K562 (cell line): ENCODE measurements around the gene DAAM1. TPM values are rescaled to one million over a fixed set of nuclear protein-coding genes. Genes with fewer than 3 reads are reported as not detected.

Experiments used
- BHLHE40 ChIP-seq: IDR thresholded peaks from 2 replicates; pipeline ENCODE4 v1.6.1; 2011; ENCODE audit warnings: low read length, improper control_type of control experiment
- CBX8 ChIP-seq: fragments of 200-600 bp; sonication (generic); IDR thresholded peaks from 2 replicates; pipeline ENCODE4 v1.6.1; 2012; ENCODE audit warnings: borderline replicate concordance, mixed run types, low read depth, mild to moderate bottlenecking, moderate library complexity, mixed read lengths, low read length, control low read depth, inconsistent platforms; ENCODE audit not compliant: poor library complexity, severe bottlenecking; ENCODE audit errors: extremely low read depth
- KLF13 ChIP-seq: fragments of 450-650 bp; IDR thresholded peaks from 2 replicates; pipeline ENCODE4 v1.6.1; 2016; ENCODE audit warnings: missing genetic modification characterization, low read depth, mild to moderate bottlenecking, missing compliant biosample characterization, moderate library complexity, borderline replicate concordance
- MTA3 ChIP-seq: fragments of 450-650 bp; formaldehyde crosslinking; IDR thresholded peaks from 2 replicates; pipeline ENCODE4 v1.6.1; 2017; ENCODE audit warnings: mild to moderate bottlenecking, borderline replicate concordance
- MTF1 ChIP-seq: fragments of 250-450 bp; sonication (Bioruptor Pico); IDR thresholded peaks from 2 replicates; pipeline ENCODE4 v1.9.0; 2021; ENCODE audit warnings: moderate library complexity, mild to moderate bottlenecking, inconsistent platforms, borderline replicate concordance
- OTX1 ChIP-seq: fragments of 450-650 bp; formaldehyde crosslinking; IDR thresholded peaks from 2 replicates; pipeline ENCODE4 v1.4.0; 2022; ENCODE audit warnings: mild to moderate bottlenecking
- PRDM10 ChIP-seq: fragments of 450-650 bp; IDR thresholded peaks from 2 replicates; pipeline ENCODE4 v1.6.1; 2018; ENCODE audit not compliant: partially characterized antibody
- RBM25 ChIP-seq: fragments of 200-400 bp; formaldehyde crosslinking; IDR thresholded peaks from 2 replicates; pipeline ENCODE4 v1.6.1; 2018; ENCODE audit warnings: low read length, low read depth, moderate library complexity; ENCODE audit not compliant: severe bottlenecking
- SMARCC2 ChIP-seq: fragments of 450-650 bp; IDR thresholded peaks from 2 replicates; pipeline ENCODE4 v1.6.1; 2017; ENCODE audit warnings: antibody characterized with exemption, moderate library complexity, mild to moderate bottlenecking, low read depth
- SNRNP70 ChIP-seq: fragments of 200-400 bp; formaldehyde crosslinking; optimal IDR thresholded peaks from 2 replicates; pipeline ENCODE3; 2017; ENCODE audit warnings: low read depth, low read length
- TARDBP ChIP-seq: fragments of 450-650 bp; IDR thresholded peaks from 2 replicates; pipeline ENCODE4 v1.6.1; 2016
- TCF7 ChIP-seq: sonication (generic); IDR thresholded peaks from 2 replicates; pipeline ENCODE4 v1.6.1; 2016; ENCODE audit warnings: antibody characterized with exemption, borderline replicate concordance
- ZBTB1 ChIP-seq: sonication (generic); formaldehyde crosslinking; IDR thresholded peaks from 2 replicates; pipeline ENCODE4 v1.8.1; 2023; ENCODE audit warnings: missing genetic modification reagents, low read depth, mild to moderate bottlenecking, borderline replicate concordance
- ZBTB2 ChIP-seq: fragments of 450-650 bp; IDR thresholded peaks from 2 replicates; pipeline ENCODE4 v1.6.1; 2016; ENCODE audit warnings: antibody characterized with exemption
- ZMIZ1 ChIP-seq, 2 experiments: fragments of 150-350 bp in 1 of 2; IDR thresholded peaks; 2 replicates each; pipeline ENCODE4 v1.6.1; 2012 to 2016; ENCODE audit warnings: low read depth in 2 of 2, low read length in 2 of 2, mild to moderate bottlenecking in 1 of 2, moderate library complexity in 1 of 2
- ZNF197 ChIP-seq: fragments of 200-800 bp; sonication (Bioruptor generic); IDR thresholded peaks from 2 replicates; pipeline ENCODE4 v1.6.1; 2016; ENCODE audit warnings: low read depth, missing genetic modification characterization, missing compliant biosample characterization
- ZNF398 ChIP-seq: fragments of 250-450 bp; sonication (Bioruptor Pico); IDR thresholded peaks from 2 replicates; pipeline ENCODE4 v1.8.0; 2021; ENCODE audit warnings: moderate library complexity, mild to moderate bottlenecking, inconsistent platforms
- ZNF766 ChIP-seq: fragments of 200-800 bp; sonication (Bioruptor generic); conservative IDR thresholded peaks from 2 replicates; pipeline ENCODE4 v1.6.1; 2016; ENCODE audit warnings: missing genetic modification characterization, missing compliant biosample characterization
- polyA plus RNA-seq, 8 experiments: library from polyadenylated mRNA; depleted of rRNA in 4 of 8; stranded (reverse) in 5 of 8; unstranded in 3 of 8; fragments of >200 nt; fragmentation: Nextera tagmentation in 2 of 8; fragmentation: Illumina TruSeq in 1 of 8; extraction: Ambion mirVana in 2 of 8; extraction: Trizol in 1 of 8; gene quantifications; 2 replicates each; pipeline versions ENCODE4 v1.2.1 to v1.2.3, GENCODE V29; 2011 to 2014; ENCODE audit warnings: inconsistent platforms in 1 of 8, missing spikeins in 1 of 8
- total RNA-seq, 7 experiments: library from RNA; depleted of rRNA in 6 of 7; stranded (reverse); fragments of >200 nt in 6 of 7; fragmentation: Illumina TruSeq in 2 of 7; extraction: Trizol in 2 of 7; gene quantifications; 2 replicates each; pipeline versions ENCODE4 v1.2.1 to v1.2.3, GENCODE V29; 2011 to 2021; ENCODE audit warnings: low replicate concordance in 1 of 7

The DAAM1 gene
- total and polyA plus RNA-seq, 9 of the 15 experiments (the other 6 are each of a cell fraction or from before 2014, with no cell fraction given), result 3.6 to 11.6 (median 6.7) TPM

GRCh38 chr14:59310633-59311032, 122.2 kb downstream of the DAAM1 start (continued):
- TF ChIP-seq ZNF398 (no peak), MTA3 (no peak), ZBTB2 (no peak), BHLHE40 (0 out of 2 replicates have a peak, but pooled peaks have one; percentile 30), ZNF766 (CRISPR knock-in tag) (no peak), ZBTB1 (CRISPR knock-in tag) (no peak), CBX8 (no peak), SNRNP70 (no peak), KLF13 (no peak), PRDM10 (no peak), TARDBP (no peak), ZNF197 (CRISPR knock-in tag) (no peak), MTF1 (CRISPR knock-in tag) (no peak), RBM25 (no peak), ZMIZ1 (IDR thresholded peaks at IDR 0.05; ENCODE audit: low read depth in 2 of 2, low read length in 2 of 2) (no peak), TCF7 (no peak), SMARCC2 (no peak), OTX1 (CRISPR knock-in tag) (no peak)
